ENCODE results near the gene TMEM18.

TMEM18 gene

DNA sequence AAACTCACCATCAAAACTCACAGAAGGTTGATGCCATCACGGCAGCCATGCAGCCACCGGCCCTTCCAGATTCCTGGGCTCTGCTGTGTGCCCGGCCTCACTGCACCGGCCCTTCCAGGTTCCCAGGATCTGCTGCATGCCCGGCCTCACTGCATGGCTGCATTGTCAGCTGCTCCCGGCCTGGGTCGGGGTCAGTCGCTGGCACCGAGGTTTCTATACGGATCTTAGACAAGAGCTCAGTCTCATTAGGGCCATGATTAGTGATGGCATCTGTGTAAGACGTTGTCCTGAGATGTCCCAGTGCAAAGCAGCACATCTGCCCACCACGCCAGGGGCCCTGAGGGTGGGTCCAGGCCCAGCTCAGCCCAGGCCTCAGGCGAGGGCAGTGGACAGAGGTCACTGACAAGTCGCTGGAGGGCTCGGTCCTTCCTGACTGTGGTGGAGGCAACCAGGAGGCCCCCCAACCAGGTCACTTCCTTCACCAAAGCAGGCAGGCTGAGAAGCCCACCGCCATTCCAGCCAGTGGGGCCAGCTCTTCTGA, 29.4 kb downstream of the TMEM18 start:
- H3K9me3 ChIP-seq = no peaks in the 10 kb centered on the region
- TF ChIP-seq, protein P1, sequence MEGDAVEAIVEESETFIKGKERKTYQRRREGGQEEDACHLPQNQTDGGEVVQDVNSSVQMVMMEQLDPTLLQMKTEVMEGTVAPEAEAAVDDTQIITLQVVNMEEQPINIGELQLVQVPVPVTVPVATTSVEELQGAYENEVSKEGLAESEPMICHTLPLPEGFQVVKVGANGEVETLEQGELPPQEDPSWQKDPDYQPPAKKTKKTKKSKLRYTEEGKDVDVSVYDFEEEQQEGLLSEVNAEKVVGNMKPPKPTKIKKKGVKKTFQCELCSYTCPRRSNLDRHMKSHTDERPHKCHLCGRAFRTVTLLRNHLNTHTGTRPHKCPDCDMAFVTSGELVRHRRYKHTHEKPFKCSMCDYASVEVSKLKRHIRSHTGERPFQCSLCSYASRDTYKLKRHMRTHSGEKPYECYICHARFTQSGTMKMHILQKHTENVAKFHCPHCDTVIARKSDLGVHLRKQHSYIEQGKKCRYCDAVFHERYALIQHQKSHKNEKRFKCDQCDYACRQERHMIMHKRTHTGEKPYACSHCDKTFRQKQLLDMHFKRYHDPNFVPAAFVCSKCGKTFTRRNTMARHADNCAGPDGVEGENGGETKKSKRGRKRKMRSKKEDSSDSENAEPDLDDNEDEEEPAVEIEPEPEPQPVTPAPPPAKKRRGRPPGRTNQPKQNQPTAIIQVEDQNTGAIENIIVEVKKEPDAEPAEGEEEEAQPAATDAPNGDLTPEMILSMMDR (IDR thresholded peaks at IDR 0.05) = no peak
- H3K36me3 ChIP-seq = no peaks in the 10 kb centered on the region
- H3K4me3 ChIP-seq (ENCODE audit: low read depth in 1 of 2, low read length in 1 of 2) = no peak overlapping the region
- H3K27me3 ChIP-seq = peaks cover 5% of the 10 kb centered on the region
- no peaks in the 10 kb centered on the region for H3K4me1 ChIP-seq (ENCODE audit: control insufficient read depth in 1 of 2, insufficient read depth in 1 of 2, low read depth in 1 of 2, low read length in 1 of 2)
- H3K27ac ChIP-seq = no peak overlapping the region

DNA sequence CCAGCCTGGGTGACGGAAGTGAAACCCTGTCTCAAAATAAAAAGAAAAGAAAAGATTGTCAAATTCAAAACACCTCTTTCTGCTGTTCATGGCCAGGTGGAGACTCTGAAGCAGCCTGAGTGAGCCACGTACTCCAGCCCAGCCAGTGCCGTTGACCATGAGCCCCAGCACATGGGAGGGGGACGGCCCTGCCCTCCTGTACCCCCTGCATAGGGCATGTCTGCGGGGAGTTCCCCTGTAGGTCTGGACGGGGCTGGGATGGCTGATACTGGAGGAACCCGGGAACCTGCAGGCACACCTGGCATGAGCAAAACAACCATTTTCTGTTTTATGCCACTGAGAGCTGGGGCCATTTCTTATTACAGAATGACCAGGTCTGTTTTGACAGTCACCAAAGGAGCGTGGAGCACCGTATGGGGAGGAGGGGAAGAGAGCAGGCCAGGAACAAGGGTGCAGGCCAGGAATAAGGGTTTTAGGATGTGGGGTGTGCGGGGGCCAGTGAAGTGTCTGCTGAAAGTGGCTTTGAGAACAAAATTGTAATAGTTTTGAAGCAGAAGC, 30.1 kb downstream of the TMEM18 start:
- TF ChIP-seq, protein P1 (IDR thresholded peaks at IDR 0.05) = no peak
- Histone ChIP-seq H3K9me3 (no peaks in the 10 kb centered on the region), H3K27ac (no peak overlapping the region), H3K4me3 (ENCODE audit: low read depth in 1 of 2, low read length in 1 of 2) (no peak overlapping the region), H3K27me3 (peaks cover 5% of the 10 kb centered on the region), H3K4me1 (ENCODE audit: control insufficient read depth in 1 of 2, insufficient read depth in 1 of 2, low read depth in 1 of 2, low read length in 1 of 2) (no peaks in the 10 kb centered on the region), H3K36me3 (no peaks in the 10 kb centered on the region)

DNA sequence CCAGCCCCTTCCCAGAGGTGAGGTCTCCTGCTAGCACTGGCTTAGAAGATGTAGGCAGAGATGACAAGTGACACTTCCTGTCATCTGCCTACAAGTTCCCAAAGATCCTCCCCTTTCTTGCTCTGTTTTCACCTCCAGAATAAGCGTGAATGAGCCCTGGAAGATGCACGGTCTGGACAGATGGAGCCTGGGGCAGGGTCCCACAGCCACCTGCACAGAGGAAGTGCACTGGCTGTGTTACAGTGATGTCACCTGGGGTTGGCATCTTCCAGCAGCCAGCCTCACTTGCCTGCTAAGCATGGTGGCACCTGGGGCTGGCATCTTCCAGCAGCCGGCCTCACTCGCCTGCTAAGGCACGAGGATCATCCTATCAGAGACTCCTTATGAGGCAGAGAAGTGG, 32.3 kb downstream of the TMEM18 start:
- Histone ChIP-seq H3K4me1 (ENCODE audit: control insufficient read depth in 1 of 2, insufficient read depth in 1 of 2, low read depth in 1 of 2, low read length in 1 of 2) (no peaks in the 10 kb centered on the region), H3K36me3 (no peaks in the 10 kb centered on the region), H3K9me3 (no peaks in the 10 kb centered on the region), H3K27me3 (peaks cover 5% of the 10 kb centered on the region), H3K4me3 (ENCODE audit: low read depth in 1 of 2, low read length in 1 of 2) (no peak overlapping the region), H3K27ac (no peak overlapping the region)
- TF ChIP-seq, protein P1 (IDR thresholded peaks at IDR 0.05) = no peak

DNA sequence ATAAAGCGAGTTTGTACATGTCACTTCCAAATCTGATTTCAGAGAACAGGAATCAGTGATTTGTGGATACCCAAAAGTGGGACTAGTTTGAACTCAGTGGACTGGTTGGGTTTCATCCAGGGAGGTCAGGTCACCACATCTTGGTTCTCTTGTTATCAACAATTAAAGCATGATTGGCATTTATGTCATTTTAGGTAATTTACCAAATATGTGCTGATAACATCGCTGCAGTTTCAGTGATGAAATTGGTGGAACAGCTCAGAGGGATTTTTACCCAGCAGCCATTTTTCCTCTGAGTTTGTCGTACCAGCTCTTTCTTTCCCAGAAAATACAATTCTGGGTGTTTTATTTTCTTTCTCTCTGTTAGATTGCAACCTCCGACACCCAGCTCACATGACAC, 33.4 kb downstream of the TMEM18 start:
- peaks cover 5% of the 10 kb centered on the region for H3K27me3 ChIP-seq
- H3K4me1 ChIP-seq (ENCODE audit: control insufficient read depth in 1 of 2, insufficient read depth in 1 of 2, low read depth in 1 of 2, low read length in 1 of 2) = no peaks in the 10 kb centered on the region
- no peak overlapping the region for H3K4me3 ChIP-seq (ENCODE audit: low read depth in 1 of 2, low read length in 1 of 2)
- H3K36me3 ChIP-seq = no peaks in the 10 kb centered on the region
- no peaks in the 10 kb centered on the region for H3K9me3 ChIP-seq
- H3K27ac ChIP-seq = no peak overlapping the region
- TF ChIP-seq, protein P1 (IDR thresholded peaks at IDR 0.05) = no peak

DNA sequence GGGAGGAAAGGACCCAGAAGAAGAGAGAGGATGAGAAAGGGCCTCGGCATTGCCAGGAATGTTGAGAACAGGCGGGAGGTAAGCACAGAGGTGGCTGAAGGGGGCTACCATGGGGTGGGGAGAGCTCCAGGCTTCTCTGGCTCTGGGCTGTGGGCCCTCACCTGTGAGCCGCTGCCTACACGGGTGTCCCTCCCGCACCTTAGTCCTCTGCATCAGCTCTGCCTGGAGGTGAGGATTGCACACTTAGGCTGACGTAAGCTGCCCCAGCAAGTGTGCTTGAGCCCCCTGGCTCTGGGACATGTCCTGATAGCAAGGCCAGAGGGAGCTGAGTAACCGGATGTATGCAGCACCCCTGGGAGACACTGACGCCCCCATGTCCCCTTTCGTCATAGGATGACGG, 33.9 kb downstream of the TMEM18 start:
- TF ChIP-seq, protein P1 (IDR thresholded peaks at IDR 0.05) = no peak
- peaks cover 5% of the 10 kb centered on the region for H3K27me3 ChIP-seq
- H3K9me3 ChIP-seq = no peaks in the 10 kb centered on the region

More for the DNA sequence above, 33.9 kb downstream of the TMEM18 start:
- no peak overlapping the region for H3K4me3 ChIP-seq (ENCODE audit: low read depth in 1 of 2, low read length in 1 of 2)
- no peak overlapping the region for H3K27ac ChIP-seq
- no peaks in the 10 kb centered on the region for H3K36me3 ChIP-seq
- H3K4me1 ChIP-seq (ENCODE audit: control insufficient read depth in 1 of 2, insufficient read depth in 1 of 2, low read depth in 1 of 2, low read length in 1 of 2) = no peaks in the 10 kb centered on the region

Measured in neutrophil (primary cell).